Urinary bladder (tissue), 4 donors: ENCODE measurements around the gene GPR158. TPM values are rescaled to one million over a fixed set of nuclear protein-coding genes. Genes with fewer than 3 reads are reported as not detected.
"Not testable (repeated sequence)": the region's sequence is repeated elsewhere in the genome, so short reads cannot be mapped to it uniquely, and the experiment has no call there.

ENCODE experiments used
- DNase-seq: peaks from one replicate; pipeline ENCODE4 v3.0.0-alpha.2; 2015; ENCODE audit errors: extremely low spot score
- H3K27ac ChIP-seq: one replicate; pipeline ENCODE4 v1.5.1; 2013; ENCODE audit warnings: low read depth, mild to moderate bottlenecking, moderate library complexity
- H3K36me3 ChIP-seq: one replicate; pipeline ENCODE4 v1.6.1; 2013; ENCODE audit warnings: mild to moderate bottlenecking, moderate library complexity; ENCODE audit not compliant: insufficient read depth
- H3K4me1 ChIP-seq: one replicate; pipeline ENCODE4 v1.6.1; 2013; ENCODE audit warnings: mild to moderate bottlenecking, moderate library complexity; ENCODE audit not compliant: insufficient read depth
- H3K4me3 ChIP-seq: one replicate; pipeline ENCODE4 v1.5.1; 2013; ENCODE audit warnings: low read depth, low read length
- WGBS: extraction: QIAGEN DNeasy Blood & Tissue Kit; methylation state at CpG from one replicate; pipeline ENCODE4 v1.1.7; 2013; 5-methylcytosine and 5-hydroxymethylcytosine counted together
- polyA plus RNA-seq: library from polyadenylated mRNA; stranded (reverse); fragments of 200-250 nt; gene quantifications from one replicate; pipeline ENCODE4 v1.2.3, GENCODE V29; 2013
- total RNA-seq: library from RNA; depleted of rRNA; stranded (reverse); fragments of >200 nt; gene quantifications from one replicate; pipeline ENCODE4 v1.2.3, GENCODE V29; 2014
- donor health status: healthy with polysubstance abuse.
- donor health status: healthy.

The GPR158 gene, protein sequence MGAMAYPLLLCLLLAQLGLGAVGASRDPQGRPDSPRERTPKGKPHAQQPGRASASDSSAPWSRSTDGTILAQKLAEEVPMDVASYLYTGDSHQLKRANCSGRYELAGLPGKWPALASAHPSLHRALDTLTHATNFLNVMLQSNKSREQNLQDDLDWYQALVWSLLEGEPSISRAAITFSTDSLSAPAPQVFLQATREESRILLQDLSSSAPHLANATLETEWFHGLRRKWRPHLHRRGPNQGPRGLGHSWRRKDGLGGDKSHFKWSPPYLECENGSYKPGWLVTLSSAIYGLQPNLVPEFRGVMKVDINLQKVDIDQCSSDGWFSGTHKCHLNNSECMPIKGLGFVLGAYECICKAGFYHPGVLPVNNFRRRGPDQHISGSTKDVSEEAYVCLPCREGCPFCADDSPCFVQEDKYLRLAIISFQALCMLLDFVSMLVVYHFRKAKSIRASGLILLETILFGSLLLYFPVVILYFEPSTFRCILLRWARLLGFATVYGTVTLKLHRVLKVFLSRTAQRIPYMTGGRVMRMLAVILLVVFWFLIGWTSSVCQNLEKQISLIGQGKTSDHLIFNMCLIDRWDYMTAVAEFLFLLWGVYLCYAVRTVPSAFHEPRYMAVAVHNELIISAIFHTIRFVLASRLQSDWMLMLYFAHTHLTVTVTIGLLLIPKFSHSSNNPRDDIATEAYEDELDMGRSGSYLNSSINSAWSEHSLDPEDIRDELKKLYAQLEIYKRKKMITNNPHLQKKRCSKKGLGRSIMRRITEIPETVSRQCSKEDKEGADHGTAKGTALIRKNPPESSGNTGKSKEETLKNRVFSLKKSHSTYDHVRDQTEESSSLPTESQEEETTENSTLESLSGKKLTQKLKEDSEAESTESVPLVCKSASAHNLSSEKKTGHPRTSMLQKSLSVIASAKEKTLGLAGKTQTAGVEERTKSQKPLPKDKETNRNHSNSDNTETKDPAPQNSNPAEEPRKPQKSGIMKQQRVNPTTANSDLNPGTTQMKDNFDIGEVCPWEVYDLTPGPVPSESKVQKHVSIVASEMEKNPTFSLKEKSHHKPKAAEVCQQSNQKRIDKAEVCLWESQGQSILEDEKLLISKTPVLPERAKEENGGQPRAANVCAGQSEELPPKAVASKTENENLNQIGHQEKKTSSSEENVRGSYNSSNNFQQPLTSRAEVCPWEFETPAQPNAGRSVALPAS (N-terminal part only)
- 0.69 TPM for total RNA-seq
- polyA plus RNA-seq = 0.14 TPM

DNA sequence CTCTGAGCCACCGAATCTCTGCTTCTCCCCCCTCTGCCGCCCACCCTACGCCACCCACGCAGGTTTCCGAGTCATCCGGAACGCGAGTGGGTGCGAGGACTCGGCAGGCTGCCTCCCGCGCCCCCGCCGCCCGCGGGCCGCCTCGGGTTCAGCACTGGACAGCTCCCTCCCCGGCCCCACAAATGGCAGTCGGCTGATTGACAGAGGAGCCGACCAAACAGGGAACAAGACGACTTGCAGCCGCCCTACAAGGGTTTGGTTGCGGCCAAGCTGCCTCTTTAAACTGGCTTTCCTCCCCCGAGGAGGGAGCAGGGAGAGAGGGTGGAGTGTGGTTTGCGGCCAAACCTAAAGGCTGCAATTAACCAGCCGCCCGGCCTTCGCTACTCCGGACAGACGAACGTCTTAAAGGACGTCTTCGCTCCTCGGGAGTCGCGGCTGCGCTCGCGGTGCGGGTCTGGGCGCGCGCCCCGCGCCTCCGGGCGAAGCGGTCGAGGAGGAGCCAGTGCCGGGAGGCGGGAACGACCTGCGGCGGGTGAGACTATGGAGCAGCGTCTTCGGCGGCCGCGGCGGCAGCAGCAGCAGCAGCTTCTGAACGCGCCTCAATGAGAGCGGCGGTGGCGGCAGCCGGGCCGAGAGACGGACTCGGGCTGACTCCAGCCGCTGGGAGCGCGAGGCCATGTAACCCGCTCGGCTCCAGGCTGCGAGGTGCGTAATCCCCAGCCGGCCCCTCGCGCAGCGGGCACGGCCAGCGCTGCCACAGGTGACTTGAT is at the start of gene GPR158:
Gene GPR158 (plus strand): TSS at position 541 of the 770 bp plus-strand sequence. CDS start 420 bp downstream, outside the sequence.
- Histone ChIP-seq H3K36me3 (no peaks in the 10 kb centered on the region), H3K4me3 (peak within 1 kb of the TSS; percentile 27), H3K27ac (no peak within 1 kb of the TSS), H3K4me1 (peaks cover 1% of the 10 kb centered on the region)
- WGBS = under 1% methylated on average over 83 of the region's 83 CpGs
- DNase-seq = peak; percentile 90

DNA sequence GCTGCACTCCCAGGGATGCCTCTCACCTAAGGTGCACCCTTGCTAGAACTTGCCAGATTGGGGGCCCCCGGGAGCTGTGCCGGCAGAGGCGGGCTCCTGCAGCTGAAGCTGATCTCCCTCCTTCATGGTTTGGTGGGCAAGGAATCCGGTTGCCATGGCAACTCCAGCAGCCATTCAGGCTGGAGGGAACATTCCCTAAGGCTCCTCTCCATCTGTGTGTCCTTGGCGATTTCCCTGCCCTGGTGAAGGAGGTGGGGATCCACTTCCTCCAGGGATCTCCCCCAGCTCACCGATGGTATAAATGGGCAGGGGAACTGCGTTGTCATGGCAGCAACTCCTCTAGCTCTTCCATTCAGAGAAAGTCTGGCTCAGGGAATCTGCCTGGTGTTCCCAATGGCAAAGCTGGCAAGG is 49.6 kb upstream of the GPR158 start:
- no peak for DNase-seq
- Histone ChIP-seq H3K36me3 (no peaks in the 10 kb centered on the region), H3K27ac (no peak overlapping the region), H3K4me1 (no peaks in the 10 kb centered on the region), H3K4me3 (no peak overlapping the region)
- WGBS = 35% methylated on average over 7 of the region's 7 CpGs

DNA sequence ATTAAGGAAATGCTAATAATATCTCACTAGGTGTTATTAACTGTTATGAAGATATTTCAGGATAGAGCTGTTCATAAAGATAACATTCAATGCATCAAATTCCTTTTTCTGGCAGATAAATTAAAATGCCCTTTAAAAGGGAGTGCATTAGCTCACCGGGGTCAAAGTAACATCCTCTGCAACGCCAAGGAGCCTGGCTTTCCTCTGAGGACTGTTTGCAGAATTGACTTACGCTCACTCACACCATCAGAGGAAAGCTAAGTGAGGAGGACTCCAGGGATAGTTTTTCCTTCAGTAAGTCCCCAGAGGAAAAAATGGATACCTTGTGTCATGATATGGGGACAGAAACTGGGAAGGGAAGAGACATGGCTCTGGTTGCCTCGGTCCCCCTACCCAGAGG is 45.2 kb upstream of the GPR158 start:
- no peaks in the 10 kb centered on the region for H3K36me3 ChIP-seq
- no peak overlapping the region for H3K4me3 ChIP-seq
- no peak for DNase-seq
- no peak overlapping the region for H3K27ac ChIP-seq
- 59% methylated on average over 4 of the region's 4 CpGs for WGBS
- H3K4me1 ChIP-seq = no peaks in the 10 kb centered on the region

DNA sequence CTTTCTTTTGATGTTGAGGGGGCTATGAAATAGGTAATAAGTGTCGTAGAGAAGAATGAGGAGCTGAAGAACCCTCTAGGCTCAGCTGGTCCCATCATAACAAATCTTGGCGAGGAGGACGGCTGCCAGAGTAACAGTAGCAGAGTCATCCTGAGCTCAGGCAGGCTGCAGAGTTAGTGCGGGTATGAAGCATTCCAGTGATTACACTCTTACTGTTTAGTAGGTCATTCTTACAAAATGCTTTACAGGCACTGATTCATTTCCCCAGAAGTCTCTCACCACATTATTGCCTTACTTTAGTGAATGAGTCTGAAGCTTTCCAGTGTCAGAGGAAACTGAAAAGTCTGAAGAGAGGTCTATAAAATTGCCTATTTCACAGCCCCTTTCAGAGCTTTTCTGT is 43.9 kb upstream of the GPR158 start:
- Histone ChIP-seq H3K27ac (no peak overlapping the region), H3K36me3 (no peaks in the 10 kb centered on the region), H3K4me1 (no peaks in the 10 kb centered on the region), H3K4me3 (no peak overlapping the region)
- 55% methylated on average over 4 of the region's 4 CpGs for WGBS
- DNase-seq = no peak

DNA sequence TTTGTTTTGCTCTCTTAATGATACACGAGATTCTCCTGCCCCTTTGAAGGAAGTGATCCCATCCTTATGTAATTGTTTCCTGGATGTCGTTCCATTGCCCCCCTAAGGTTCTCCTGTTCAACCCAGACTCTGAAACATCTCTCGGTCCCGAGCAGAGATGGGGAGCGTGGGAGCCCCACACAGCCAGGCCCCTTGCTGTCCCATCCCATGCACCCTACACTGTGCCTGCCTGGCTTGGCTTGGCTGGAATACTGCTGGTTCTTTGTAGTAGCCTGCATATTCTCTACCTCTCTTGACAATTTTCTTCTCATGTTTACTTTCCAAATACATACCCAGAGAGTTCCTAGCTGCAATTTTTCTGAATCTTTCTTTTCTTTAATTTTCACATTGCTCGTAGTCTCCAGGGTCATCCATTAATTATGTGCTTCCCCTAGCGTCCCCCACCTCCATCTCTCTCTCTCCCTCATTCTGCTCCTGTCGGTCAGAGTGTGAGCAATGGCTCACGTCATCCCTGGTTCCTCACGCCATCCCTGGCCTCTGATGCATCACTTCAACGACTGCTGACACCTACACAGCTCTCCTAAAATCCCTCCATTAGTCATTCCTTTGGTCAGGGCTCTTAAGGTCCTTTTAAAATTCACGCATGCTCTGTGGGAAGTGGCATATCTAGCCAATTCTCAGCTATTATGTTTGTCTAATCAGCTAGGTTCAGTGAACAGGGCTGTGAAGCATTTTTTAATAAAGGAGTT is 32.5 kb upstream of the GPR158 start:
- no peaks in the 10 kb centered on the region for H3K4me1 ChIP-seq
- no peaks in the 10 kb centered on the region for H3K36me3 ChIP-seq
- 68% methylated on average over 12 of the region's 12 CpGs for WGBS
- DNase-seq = no peak
- no peak overlapping the region for H3K4me3 ChIP-seq
- no peak overlapping the region for H3K27ac ChIP-seq

DNA sequence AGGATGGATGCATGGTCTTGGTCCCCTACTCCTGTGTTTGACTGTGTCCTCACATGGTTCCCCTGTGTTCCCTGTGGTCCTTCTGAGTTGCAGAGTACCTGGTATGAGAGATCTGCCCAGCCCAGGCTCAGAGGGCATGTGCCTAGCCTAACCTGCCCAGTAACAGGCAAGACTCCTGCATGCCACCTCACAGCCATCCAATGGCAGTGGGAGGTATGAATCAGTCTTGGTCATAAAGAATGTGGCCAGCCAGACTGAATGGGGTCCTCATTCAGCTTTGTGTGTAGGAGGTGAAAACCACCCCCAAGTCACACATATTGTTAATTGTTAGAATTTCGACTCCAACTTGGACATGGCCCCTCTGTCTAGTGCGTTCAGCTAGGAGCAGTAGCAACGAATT is 17.2 kb upstream of the GPR158 start:
- Histone ChIP-seq H3K27ac (no peak overlapping the region), H3K4me3 (no peak overlapping the region), H3K4me1 (no peaks in the 10 kb centered on the region), H3K36me3 (no peaks in the 10 kb centered on the region)
- 73% methylated on average over 3 of the region's 3 CpGs for WGBS
- no peak for DNase-seq

DNA sequence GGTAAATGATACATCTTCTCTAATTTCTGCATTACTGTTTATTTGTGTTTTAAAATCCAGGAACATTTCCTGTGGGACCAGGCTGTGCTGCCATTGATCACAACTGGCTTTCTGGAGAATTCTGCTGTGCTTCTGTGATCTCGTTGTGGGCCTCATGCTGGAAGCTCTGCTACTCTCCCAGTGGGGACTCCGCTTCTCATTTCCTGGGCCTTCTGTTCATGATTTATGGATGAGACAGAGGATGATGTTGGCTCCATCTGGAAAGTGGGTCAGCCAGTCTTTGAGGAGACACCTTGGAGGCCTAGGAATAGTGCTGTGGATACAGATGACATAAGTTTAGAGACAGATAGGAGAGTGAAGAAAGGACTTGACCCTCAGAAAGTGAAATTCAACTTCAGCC is 15.2 kb upstream of the GPR158 start:
- no peak for DNase-seq
- no peak overlapping the region for H3K27ac ChIP-seq
- 77% methylated on average over 2 of the region's 2 CpGs for WGBS
- no peaks in the 10 kb centered on the region for H3K36me3 ChIP-seq
- no peaks in the 10 kb centered on the region for H3K4me1 ChIP-seq
- no peak overlapping the region for H3K4me3 ChIP-seq

DNA sequence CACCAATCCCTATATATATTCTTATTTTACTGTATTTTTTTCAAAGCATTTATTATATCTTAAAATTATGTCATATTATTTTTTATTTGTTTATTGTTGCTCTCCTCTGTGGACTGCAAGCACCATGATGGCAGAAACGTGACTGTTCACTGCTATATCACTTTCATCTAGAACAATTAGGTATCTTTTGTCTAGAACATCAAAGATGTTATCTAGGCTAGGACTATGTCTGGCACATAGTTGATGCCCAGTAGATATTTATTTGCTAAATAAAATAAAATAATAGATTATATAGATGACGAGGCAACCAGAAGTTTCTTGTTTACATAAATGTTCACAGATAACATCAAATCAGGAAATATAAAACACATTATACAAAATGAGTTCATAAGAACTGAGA is 12.4 kb upstream of the GPR158 start:
- Histone ChIP-seq H3K27ac (no peak overlapping the region), H3K36me3 (no peaks in the 10 kb centered on the region), H3K4me1 (no peaks in the 10 kb centered on the region), H3K4me3 (no peak overlapping the region)
- 60% methylated on average over 2 of the region's 2 CpGs for WGBS
- DNase-seq = no peak

DNA sequence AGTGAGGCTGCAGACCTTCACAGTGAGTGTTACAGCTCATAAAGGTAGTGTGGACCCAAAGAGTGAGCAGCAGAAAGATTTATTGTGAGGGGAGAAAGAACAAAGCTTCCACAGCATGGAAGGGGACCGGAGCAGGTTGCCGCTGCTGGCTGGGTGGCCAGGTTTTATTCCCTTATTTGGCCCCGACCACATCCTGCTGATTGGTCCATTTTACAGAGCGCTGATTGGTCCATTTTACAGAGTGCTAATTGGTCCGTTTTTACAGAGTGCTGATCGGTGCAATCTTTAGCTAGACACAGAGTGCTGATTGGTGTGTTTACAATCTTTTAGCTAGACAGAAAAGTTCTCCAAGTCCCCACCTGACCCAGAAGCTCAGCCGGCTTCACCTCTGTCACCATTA is 11.3 kb upstream of the GPR158 start:
- H3K4me1 ChIP-seq, H3K4me3 ChIP-seq, H3K36me3 ChIP-seq, H3K27ac ChIP-seq, DNase-seq: not testable (repeated sequence)
- WGBS = 88% methylated on average over 7 of the region's 7 CpGs

DNA sequence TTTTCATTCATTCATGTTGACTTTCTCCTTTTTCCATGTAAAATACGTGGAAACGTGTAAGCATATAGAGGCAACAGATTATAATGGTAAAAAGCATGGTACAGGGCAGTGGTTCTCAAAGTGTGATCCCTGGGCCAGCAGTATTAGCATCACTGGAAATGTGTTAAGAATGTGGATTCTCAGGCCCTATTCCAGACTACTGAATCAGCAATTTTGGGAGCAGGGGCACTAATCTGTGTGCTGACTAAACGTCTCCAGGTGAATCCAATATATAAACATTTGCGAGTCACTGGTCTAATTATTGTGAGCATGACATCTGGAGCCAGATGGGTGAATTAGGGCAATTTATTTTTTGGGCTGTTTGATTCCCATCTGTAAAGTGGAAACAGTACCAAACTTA is 5.1 kb upstream of the GPR158 start:
- Histone ChIP-seq H3K36me3 (no peaks in the 10 kb centered on the region), H3K4me1 (no peaks in the 10 kb centered on the region), H3K4me3 (no peak overlapping the region), H3K27ac (no peak overlapping the region)
- no peak for DNase-seq
- 62% methylated on average over 4 of the region's 4 CpGs for WGBS

DNA sequence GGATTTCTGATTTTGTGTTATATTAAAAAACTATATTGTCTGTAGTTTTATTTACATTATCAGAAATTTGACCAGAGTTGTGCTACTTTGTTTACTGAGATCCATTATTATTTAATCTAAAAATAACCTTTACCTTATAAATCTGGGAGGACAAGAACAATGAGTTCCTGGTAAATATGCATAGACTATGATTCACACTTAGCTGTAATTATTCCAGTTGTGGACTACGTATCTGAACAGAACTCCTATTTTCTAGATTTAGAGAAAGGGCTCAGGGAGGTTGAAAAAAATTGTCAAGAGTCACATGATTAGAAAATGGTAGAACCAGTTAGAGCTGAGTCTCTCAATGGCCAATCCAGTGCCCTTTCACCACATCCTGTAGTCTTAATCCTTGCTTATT is 4.2 kb upstream of the GPR158 start:
- H3K4me3 ChIP-seq = no peak overlapping the region
- H3K4me1 ChIP-seq = no peaks in the 10 kb centered on the region
- no peak for DNase-seq
- no peak overlapping the region for H3K27ac ChIP-seq
- H3K36me3 ChIP-seq = no peaks in the 10 kb centered on the region
- WGBS = 76% methylated on average over 1 of the region's 1 CpG

DNA sequence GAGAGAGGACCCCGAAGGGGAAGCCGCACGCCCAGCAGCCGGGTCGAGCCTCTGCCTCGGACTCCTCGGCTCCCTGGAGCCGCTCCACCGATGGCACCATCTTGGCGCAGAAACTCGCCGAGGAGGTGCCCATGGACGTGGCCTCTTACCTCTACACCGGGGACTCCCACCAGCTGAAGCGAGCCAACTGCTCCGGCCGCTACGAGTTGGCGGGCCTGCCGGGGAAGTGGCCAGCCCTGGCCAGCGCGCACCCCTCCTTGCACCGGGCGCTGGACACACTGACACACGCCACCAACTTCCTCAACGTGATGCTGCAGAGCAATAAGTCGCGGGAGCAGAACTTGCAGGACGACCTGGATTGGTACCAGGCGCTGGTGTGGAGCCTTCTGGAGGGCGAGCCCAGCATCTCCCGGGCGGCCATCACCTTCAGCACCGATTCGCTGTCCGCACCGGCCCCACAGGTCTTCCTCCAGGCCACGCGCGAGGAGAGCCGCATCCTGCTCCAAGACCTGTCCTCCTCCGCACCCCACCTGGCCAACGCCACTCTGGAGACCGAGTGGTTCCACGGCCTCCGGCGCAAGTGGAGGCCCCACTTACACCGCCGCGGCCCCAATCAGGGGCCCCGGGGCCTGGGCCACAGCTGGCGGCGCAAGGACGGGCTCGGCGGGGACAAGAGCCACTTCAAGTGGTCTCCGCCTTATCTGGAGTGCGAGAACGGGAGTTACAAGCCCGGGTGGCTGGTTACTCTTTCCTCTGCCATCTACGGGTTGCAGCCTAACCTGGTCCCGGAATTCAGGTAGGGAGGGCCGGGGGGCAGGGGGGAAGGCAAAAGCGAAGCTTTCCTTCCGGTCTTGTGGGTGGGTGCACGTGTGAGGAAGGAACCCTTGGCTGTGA is 973 bp downstream of the GPR158 start:
- Histone ChIP-seq H3K4me1 (peaks cover 1% of the 10 kb centered on the region), H3K36me3 (no peaks in the 10 kb centered on the region), H3K27ac (no peak overlapping the region), H3K4me3 (no peak overlapping the region)
- 2% methylated on average over 66 of the region's 66 CpGs for WGBS
- no peak for DNase-seq
